Liver (tissue), 3 donors: ENCODE results near the gene MYADML2.

Source experiments
- ATF3 ChIP-seq: IDR thresholded peaks from 2 replicates; pipeline ENCODE4 v1.6.1; 2016; ENCODE audit warnings: antibody characterized with exemption
- CTCF ChIP-seq: fragments of 150-350 bp; IDR thresholded peaks from 2 replicates; pipeline ENCODE4 v1.5.1; 2017; ENCODE audit warnings: improper control_type of control experiment, low read depth, low read length; ENCODE audit not compliant: missing input control
- JUND ChIP-seq, 2 donors: IDR thresholded peaks; 2 replicates each; pipeline ENCODE4 v1.6.1; 2016; ENCODE audit warnings: antibody characterized with exemption in 2 of 2
- MAX ChIP-seq: IDR thresholded peaks from 2 replicates; pipeline ENCODE4 v1.6.1; 2016; ENCODE audit warnings: antibody characterized with exemption
- RAD21 ChIP-seq, 2 donors: IDR thresholded peaks; 2 replicates each; pipeline ENCODE4 v1.6.1; 2016; ENCODE audit warnings: antibody characterized with exemption in 2 of 2, mild to moderate bottlenecking in 2 of 2
- REST ChIP-seq: IDR thresholded peaks from 2 replicates; pipeline ENCODE4 v1.6.1; 2016; ENCODE audit warnings: antibody characterized with exemption, mild to moderate bottlenecking
- YY1 ChIP-seq: IDR thresholded peaks from 2 replicates; pipeline ENCODE4 v1.6.1; 2016; ENCODE audit warnings: antibody characterized with exemption, mild to moderate bottlenecking
- donor health status: healthy.
- donor health status: healthy.

GRCh38 chr17:81924557-81925532, 22.2 kb downstream of the MYADML2 start:
- TF ChIP-seq CTCF (no peak), RAD21 (IDR thresholded peaks at IDR 0.05) (no peak), YY1 (no peak), ATF3 (no peak), JUND (IDR thresholded peaks at IDR 0.05) (no peak), REST (no peak), MAX (no peak)
